ENCODE data around the gene CENPS. TPM values are rescaled to one million over a fixed set of nuclear protein-coding genes. Genes with fewer than 3 reads are reported as not detected.

Gene CENPS
- total RNA-seq, 2 donors from 2014 or later: 1.9 to 3.4 TPM

DNA sequence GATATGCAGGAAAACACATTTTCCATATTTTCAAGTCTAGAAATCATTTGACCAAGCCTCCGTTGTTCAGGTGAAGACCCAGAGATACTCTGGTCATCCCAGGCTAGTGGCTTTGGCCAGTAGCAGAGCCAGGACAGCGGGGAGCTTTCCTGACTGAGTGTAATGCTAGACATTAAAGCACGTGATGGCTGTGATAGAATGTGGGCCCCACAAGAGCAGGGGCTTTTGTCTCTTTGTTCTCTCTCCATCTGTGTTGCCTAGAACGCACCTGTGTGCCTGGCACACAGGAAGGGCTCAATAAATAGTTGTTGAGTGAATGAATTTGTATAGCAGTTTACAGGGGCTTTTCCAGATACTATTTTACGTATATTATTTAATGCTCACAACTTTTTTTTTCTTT lies 10.6 kb downstream of the CENPS start:
- no peaks in the 10 kb centered on the region for H3K9me3 ChIP-seq
- H3K27ac ChIP-seq: no peak overlapping the region
- no peak for DNase-seq (ENCODE audit: low spot score)
- no peaks in the 10 kb centered on the region for H3K4me1 ChIP-seq
- H3K4me3 ChIP-seq: no peak overlapping the region
- no peaks in the 10 kb centered on the region for H3K36me3 ChIP-seq
- H3K27me3 ChIP-seq: no peaks in the 10 kb centered on the region
- TF ChIP-seq, protein P1, sequence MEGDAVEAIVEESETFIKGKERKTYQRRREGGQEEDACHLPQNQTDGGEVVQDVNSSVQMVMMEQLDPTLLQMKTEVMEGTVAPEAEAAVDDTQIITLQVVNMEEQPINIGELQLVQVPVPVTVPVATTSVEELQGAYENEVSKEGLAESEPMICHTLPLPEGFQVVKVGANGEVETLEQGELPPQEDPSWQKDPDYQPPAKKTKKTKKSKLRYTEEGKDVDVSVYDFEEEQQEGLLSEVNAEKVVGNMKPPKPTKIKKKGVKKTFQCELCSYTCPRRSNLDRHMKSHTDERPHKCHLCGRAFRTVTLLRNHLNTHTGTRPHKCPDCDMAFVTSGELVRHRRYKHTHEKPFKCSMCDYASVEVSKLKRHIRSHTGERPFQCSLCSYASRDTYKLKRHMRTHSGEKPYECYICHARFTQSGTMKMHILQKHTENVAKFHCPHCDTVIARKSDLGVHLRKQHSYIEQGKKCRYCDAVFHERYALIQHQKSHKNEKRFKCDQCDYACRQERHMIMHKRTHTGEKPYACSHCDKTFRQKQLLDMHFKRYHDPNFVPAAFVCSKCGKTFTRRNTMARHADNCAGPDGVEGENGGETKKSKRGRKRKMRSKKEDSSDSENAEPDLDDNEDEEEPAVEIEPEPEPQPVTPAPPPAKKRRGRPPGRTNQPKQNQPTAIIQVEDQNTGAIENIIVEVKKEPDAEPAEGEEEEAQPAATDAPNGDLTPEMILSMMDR (IDR thresholded peaks at IDR 0.05): no peak

DNA sequence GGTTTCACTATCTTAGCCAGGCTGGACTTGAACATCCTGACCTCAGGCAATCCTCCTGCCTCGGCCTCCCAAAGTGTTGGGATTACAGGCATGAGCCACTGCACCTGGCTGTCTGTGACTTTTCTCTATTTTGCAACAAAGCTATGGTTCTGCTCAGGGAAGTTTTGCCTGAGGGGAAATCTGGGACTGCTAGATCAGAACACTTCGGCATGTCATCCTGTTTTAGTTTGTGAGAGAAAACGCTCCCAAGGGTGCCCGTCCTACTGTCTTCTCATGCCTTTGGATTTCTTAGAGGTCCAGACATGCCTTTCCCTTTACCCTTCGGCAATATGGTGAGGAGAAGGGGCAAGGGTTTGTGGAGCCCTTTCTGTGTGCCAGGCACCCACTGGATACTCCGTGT lies 14.0 kb downstream of the CENPS start:
- Histone ChIP-seq H3K4me3 (no peak overlapping the region), H3K9me3 (no peaks in the 10 kb centered on the region), H3K36me3 (no peaks in the 10 kb centered on the region), H3K4me1 (no peaks in the 10 kb centered on the region), H3K27me3 (no peaks in the 10 kb centered on the region), H3K27ac (no peak overlapping the region)
- TF ChIP-seq, protein P1 (IDR thresholded peaks at IDR 0.05): no peak
- no peak for DNase-seq (ENCODE audit: low spot score)

DNA sequence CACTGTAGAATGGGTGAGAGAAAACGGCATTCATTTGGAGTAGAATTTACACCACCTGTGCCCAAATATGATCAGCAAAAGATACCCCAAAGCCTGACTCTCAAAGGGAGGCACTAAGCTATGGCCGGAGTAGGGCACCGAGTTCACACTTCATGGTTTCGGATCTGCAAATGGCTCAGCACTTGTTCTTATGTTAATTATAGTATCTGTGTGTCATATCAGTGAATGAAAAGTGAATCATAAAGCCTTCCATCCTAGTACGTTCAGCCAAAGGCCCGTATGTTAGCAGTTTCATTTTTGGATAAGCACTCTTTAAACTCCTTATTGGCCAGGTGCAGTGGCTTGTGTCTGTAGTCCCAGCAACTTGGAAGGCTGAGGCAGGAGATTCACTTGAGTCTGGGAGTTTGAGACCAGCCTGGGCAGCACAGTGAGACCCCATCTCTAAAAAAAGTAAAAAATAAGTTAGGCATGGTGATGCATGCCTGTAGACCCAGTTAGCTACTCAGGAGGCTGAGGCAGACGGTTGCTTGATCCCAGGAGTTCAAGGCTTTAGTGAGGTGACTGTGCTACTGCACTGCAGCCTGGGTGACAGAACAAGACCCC lies 14.7 kb downstream of the CENPS start:
- Histone ChIP-seq H3K4me3 (no peak overlapping the region), H3K36me3 (no peaks in the 10 kb centered on the region), H3K4me1 (no peaks in the 10 kb centered on the region), H3K27me3 (no peaks in the 10 kb centered on the region), H3K27ac (no peak overlapping the region), H3K9me3 (no peaks in the 10 kb centered on the region)
- DNase-seq (ENCODE audit: low spot score): no peak
- TF ChIP-seq, protein P1 (IDR thresholded peaks at IDR 0.05): no peak

DNA sequence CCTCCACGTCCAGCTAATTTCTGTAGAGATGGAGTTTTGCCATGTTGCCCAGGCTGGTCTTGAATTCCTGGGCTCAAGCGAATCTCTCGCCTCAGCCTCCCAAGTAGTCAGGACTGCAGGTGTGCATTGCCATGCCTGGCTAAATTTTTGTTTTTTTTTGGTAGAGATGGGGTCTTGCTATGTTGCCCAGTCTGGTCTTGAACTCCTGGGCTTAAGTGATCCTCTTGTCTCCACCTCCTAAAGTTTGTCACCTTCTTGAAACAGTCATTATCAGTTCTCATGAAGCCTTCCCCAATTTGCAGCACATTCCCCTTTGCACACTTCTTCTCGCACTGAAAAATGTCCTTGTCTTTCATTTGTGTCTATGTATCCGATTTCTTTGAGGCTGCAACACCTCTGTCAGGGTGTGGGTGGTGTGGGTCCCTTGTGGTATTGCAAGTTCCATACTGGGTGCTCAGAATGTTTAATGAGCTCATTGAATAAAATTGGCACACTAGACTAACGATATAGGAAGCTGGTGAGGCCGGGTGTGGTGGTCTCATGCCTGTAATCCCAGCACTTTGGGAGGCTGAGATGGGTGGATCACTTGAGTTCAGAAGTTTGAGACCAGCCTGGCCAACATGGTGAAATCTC lies 16.7 kb downstream of the CENPS start:
- Histone ChIP-seq H3K9me3 (no peaks in the 10 kb centered on the region), H3K36me3 (no peaks in the 10 kb centered on the region), H3K4me3 (no peak overlapping the region), H3K27me3 (no peaks in the 10 kb centered on the region), H3K4me1 (peaks cover 0 to 6% of the 10 kb centered on the region in 2 donors), H3K27ac (no peak overlapping the region)
- TF ChIP-seq, protein P1 (IDR thresholded peaks at IDR 0.05): no peak
- DNase-seq (ENCODE audit: low spot score): no peak

DNA sequence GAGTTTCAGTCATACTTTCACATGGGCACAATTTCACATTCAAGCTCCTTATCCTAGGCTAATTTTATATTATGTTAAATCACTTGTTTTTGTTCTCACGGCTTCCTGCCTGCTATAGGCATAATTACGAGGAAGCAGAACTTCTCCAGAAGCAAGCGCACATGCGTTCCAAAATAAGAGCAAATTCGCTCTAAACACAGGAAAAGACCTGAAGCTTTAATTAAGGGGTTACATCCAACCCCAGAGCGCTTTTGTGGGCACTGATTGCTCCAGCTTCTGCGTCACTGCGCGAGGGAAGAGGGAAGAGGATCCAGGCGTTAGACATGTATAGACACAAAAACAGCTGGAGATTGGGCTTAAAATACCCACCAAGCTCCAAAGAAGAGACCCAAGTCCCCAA lies 19.5 kb downstream of the CENPS start, which contains the start of gene CORT:
Gene CORT, plus strand, starts transcription at position 281 of the 400 bp plus-strand sequence. CDS start 193 bp downstream, outside the sequence.
- no peaks in the 10 kb centered on the region for H3K9me3 ChIP-seq
- TF ChIP-seq, protein P1 (IDR thresholded peaks at IDR 0.05): no peak
- H3K27ac ChIP-seq: no peak within 1 kb of the TSS

More for the DNA sequence above, 19.5 kb downstream of the CENPS start, which contains the start of gene CORT:
- H3K4me1 ChIP-seq: peaks cover 0 to 6% of the 10 kb centered on the region in 2 donors
- H3K27me3 ChIP-seq: no peaks in the 10 kb centered on the region
- no peak within 1 kb of the TSS for H3K4me3 ChIP-seq
- DNase-seq (ENCODE audit: low spot score): no peak
- no peaks in the 10 kb centered on the region for H3K36me3 ChIP-seq

Data from right atrium auricular region (tissue), 2 donors.